GM12878 (cell line): ENCODE data around the gene PHF21B. TPM values are rescaled to one million over a fixed set of nuclear protein-coding genes. Genes with fewer than 3 reads are reported as not detected.

Source experiments
- BCL3 ChIP-seq: IDR thresholded peaks from 2 replicates; pipeline ENCODE4 v1.6.1; 2011; ENCODE audit warnings: borderline replicate concordance, low read depth, mild to moderate bottlenecking, moderate library complexity, low read length; ENCODE audit not compliant: insufficient read depth, poor library complexity, severe bottlenecking
- E2F4 ChIP-seq: IDR thresholded peaks from 2 replicates; pipeline ENCODE4 v1.6.1; 2012; ENCODE audit warnings: low read depth, low read length, improper control_type of control experiment
- FOS ChIP-seq: IDR thresholded peaks from 3 replicates; pipeline ENCODE4 v1.6.1; 2011; ENCODE audit warnings: borderline replicate concordance; ENCODE audit not compliant: insufficient read length; ENCODE audit errors: extremely low read depth
- IKZF2 ChIP-seq, 2 experiments: fragments of 450-650 bp; IDR thresholded peaks; 2 replicates each; pipeline ENCODE4 v1.6.1; 2017; ENCODE audit warnings: mild to moderate bottlenecking in 2 of 2, moderate library complexity in 2 of 2
- IRF4 ChIP-seq: IDR thresholded peaks from 2 replicates; pipeline ENCODE4 v1.6.1; 2011; ENCODE audit warnings: low read depth, low read length
- IRF5 ChIP-seq: fragments of 450-650 bp; IDR thresholded peaks from 2 replicates; pipeline ENCODE4 v1.6.1; 2017; ENCODE audit warnings: borderline replicate concordance
- MTA3 ChIP-seq: IDR thresholded peaks from 2 replicates; pipeline ENCODE4 v1.6.1; 2012; ENCODE audit warnings: low read length, inconsistent platforms, borderline replicate concordance
- NFYA ChIP-seq: IDR thresholded peaks from 2 replicates; pipeline ENCODE4 v1.6.1; 2011; ENCODE audit warnings: low read depth, mild to moderate bottlenecking, low read length, improper control_type of control experiment, borderline replicate concordance
- POLR2A ChIP-seq: IDR thresholded peaks from 2 replicates; pipeline ENCODE4 v1.6.1; 2011; ENCODE audit warnings: low read depth, mild to moderate bottlenecking, low read length
- SKIL ChIP-seq: fragments of 450-650 bp; IDR thresholded peaks from 2 replicates; pipeline ENCODE4 v1.6.1; 2017; ENCODE audit warnings: mild to moderate bottlenecking, low read depth, inconsistent platforms; ENCODE audit not compliant: poor library complexity, severe bottlenecking
- TAF1 ChIP-seq: IDR thresholded peaks from 2 replicates; pipeline ENCODE4 v1.6.1; 2011; ENCODE audit warnings: mild to moderate bottlenecking, low read depth, low read length, borderline replicate concordance
- WRNIP1 ChIP-seq: IDR thresholded peaks from 2 replicates; pipeline ENCODE4 v1.6.1; 2011; ENCODE audit warnings: low read depth, low read length, improper control_type of control experiment, borderline replicate concordance
- ZNF622 ChIP-seq: fragments of 450-650 bp; IDR thresholded peaks from 2 replicates; pipeline ENCODE4 v1.6.1; 2017; ENCODE audit warnings: mild to moderate bottlenecking, inconsistent platforms
- polyA plus RNA-seq, 11 experiments: library from polyadenylated mRNA; depleted of rRNA in 4 of 11; unstranded in 6 of 11; stranded (reverse) in 5 of 11; fragments of >200 nt; fragmentation: Nextera tagmentation in 4 of 11; fragmentation: Illumina TruSeq in 1 of 11; extraction: Ambion mirVana in 4 of 11; extraction: Trizol in 1 of 11; gene quantifications; 1 replicate in 1 of 11; 2 replicates in 10 of 11; pipeline versions ENCODE4 v1.2.1 to v1.2.3, GENCODE V29; 2011 to 2016; ENCODE audit warnings: inconsistent platforms in 2 of 11, missing spikeins in 2 of 11, low read depth in 1 of 11
- total RNA-seq, 4 experiments: library from RNA; depleted of rRNA in 3 of 4; stranded (reverse); fragments of >200 nt in 3 of 4; fragmentation: Illumina TruSeq in 1 of 4; extraction: Trizol in 1 of 4; gene quantifications; 2 replicates each; pipeline versions ENCODE4 v1.2.1 to v1.2.3, GENCODE V29; 2013 to 2021

PHF21B gene
- total and polyA plus RNA-seq, 10 of the 15 experiments (the other 5 are each of a cell fraction or from before 2014, with no cell fraction given) = 0.03 to 0.35 TPM; not detected in 8

- TF ChIP-seq BCL3 = no peak
- TF ChIP-seq IRF4 = no peak
- TF ChIP-seq WRNIP1 = no peak
- no peak for TF ChIP-seq E2F4
- no peak for TF ChIP-seq MTA3
- no peak for TF ChIP-seq NFYA
- TF ChIP-seq POLR2A = no peak
- TF ChIP-seq IKZF2 (IDR thresholded peaks at IDR 0.05) = no peak
- no peak for TF ChIP-seq FOS
- no peak for TF ChIP-seq SKIL
- no peak for TF ChIP-seq TAF1
- TF ChIP-seq IRF5 = no peak
- no peak for TF ChIP-seq ZNF622
- TF ChIP-seq, all 136 proteins: peak for 0
These were observed 72.6 kb downstream of the PHF21B start (continued) for GRCh38 chr22:44937216-44937615.
